Stimulated activated CD8-positive, alpha-beta memory T cell treated with anti-CD3 and anti-CD28 coated beads, Interleukin-12 subunit alpha, Interleukin-12 subunit beta, amount 100 ng/mL, for 24 hours (primary cell): Measurements from ENCODE around the gene COL4A4.

ENCODE experiments used
- DNase-seq: peaks from one replicate; pipeline ENCODE4 v3.0.0-alpha.2; 2020; ENCODE audit errors: extremely low read depth

COL4A4 gene

DNA sequence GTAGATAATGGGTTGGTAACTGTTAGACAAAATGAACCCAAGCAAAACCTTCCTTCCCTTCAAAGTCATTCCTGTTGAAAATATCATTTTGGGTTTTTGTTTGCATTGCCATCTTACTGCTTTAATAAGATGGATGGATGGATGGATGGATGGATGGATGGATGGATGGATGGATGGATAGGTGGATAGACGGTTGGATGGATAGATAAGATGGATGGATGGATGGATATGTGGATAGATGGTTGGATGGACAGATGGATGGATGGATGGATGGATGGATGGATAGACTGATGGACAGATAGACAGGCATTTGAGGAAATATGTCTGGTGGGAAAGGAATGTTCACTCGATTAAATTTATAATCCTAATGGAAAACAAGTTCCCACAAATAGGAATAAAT lies 133.2 kb downstream of the COL4A4 start:
- DNase-seq: no peak

DNA sequence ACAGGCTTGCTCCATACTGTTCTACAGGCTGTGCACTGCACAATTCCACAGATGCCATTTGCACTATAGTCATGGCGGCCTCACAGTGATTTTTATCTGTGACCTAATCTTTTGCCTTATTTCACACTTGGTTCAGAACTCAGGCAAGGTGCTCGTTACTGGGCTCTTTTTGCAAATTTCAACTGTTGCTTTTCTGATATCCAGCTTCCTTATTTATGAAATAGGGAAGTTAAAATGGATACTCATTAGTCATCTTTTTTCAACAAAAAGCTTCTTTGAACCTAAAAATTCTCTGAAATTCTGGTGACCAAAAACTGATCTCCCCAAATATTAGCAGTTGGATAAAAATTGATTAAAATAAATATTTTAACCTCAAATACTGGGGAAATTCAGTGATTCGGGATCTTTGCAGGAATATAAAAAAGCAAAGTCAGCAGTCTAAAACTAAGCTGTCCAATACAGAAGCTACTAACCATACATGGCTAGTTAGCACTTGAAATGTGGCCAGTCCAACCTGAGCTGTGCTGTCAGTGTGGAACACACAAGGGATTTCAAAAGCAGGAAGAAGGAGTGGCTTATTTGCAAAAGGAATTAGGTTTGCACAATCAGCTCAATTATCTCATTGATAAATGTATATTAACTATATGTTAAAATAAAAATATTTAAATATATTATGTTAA lies 134.4 kb downstream of the COL4A4 start:
- DNase-seq: no peak

DNA sequence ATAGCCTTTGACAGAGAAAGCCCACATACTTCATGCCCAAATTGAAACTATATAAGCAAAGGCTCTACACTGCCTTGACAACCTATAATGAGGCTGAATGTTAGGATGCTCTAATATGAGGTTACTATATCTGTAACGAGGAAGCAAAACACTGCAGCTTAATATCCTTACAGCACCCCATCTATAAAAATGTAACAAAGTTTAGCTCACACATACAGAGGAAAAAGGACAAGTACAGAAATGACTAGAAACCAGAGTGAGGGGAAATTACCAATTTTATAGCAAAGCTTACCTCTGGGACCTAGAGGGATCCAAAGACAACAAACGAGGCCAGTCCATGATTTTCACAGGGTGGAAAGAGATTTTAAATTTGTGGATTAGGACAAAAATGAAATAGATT lies 138.5 kb downstream of the COL4A4 start:
- no peak for DNase-seq

DNA sequence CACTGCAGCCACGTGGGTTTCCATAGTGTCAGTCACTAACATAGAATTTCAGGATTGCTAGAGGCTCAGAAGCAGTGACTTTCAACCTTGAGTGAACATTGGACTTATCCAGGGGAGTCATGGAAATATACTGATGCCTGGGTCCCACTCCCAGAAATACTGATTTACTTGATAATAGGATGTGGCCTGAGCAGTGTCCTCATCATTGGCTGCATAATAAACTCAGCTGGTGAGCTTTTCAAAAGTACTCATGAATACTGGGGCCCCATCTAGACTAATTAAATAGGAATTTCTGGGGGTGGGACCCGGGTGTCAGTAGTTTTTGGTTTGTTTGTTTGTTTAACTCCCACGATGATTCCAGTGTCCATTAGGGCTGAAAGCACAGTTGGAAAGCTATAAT lies 141.4 kb downstream of the COL4A4 start:
- DNase-seq: no peak

DNA sequence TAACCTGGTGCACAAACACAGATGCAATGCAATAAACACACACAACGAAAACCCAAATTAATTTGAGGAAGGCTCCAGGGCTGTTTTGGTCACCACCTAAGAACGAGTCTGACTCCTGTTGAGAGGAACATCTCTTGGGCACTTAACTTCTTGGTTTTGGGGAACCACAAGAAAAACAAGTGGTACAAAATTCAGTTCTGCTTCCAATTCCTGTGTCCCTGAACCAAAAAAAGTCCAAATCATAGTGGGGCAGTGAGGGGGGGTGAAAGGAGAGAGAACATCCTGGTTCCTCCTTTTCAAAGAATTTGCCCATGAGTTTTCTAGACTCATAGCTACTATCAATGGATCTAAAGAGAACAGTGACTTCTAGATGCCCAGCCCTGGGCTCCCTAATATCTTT lies 143.6 kb downstream of the COL4A4 start:
- DNase-seq: no peak

DNA sequence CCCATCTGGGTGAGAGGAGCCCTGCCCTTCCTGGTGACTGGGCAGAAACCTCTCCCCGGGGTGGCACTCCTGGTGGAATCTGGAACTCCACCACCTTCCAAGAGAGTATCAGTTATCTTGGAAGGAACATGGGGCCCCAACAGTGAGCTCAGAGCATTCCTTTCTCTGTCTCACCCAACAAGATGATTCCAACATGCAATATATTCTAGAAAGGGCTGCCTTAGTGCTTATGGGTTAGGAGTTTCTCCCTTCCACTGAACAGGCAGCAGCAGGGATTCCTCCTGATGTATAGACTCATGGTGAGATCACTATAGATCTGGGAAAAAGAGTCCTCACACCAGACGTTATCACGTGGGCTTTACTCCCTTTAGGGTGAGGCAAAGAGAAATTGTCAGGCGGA lies 147.1 kb downstream of the COL4A4 start:
- DNase-seq: no peak

DNA sequence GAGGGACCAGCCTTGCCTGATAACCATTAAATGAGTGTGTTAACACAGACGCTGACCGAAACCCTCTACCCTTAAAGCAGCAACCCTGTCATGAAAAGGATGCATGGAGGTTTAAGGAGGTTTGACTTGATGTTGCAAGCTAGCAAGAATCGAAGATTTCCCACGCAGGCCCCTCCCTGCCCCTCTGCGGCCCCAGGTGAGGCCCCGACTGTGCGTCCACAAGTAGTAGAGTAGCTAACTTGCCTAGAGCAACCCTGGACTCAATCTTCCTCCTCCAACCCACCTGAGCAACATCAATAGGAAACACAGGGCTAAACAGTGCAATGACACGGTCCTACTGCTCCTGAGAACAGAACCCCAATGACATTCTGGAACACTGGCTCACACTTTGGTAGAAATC lies 150.1 kb downstream of the COL4A4 start:
- DNase-seq: no peak

DNA sequence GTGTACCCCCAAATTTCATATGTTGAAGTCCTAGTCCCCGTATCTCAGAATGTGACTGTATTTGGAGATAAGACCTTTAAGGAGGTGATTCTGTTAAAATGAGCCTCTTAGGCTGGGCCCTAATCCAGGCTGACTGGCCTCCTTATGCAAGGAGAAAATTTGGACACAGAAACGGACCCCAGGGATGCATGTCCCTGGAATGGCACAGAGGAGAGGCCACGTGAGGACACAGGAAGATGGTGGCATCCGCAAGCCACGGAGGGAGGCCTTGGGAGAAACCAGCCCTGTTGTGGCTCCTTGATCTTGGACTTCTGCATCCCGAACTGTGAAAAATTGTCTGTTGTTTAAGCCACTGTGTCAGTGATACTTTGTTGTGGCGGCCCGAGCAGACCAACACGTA lies 150.7 kb downstream of the COL4A4 start:
- no peak for DNase-seq

DNA sequence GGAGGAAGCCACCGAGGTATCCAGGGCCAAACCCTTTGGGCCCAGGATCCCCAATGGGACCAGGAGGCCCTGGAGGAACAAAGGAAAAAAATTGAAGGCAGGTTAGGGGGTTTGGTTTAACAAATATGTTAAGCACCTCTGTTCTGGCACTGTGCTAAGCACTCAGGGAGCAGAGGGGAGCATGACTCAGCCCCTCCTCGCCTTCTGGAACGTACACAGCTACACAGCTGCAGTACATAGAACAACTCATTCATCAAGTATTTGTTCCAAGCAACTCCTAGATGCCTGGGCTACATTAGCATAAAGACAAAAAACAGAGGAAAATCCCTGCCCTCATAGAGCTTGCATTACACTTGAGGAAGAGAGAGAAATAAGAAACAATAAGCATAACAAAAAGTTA lies 153.6 kb downstream of the COL4A4 start:
- DNase-seq: no peak

DNA sequence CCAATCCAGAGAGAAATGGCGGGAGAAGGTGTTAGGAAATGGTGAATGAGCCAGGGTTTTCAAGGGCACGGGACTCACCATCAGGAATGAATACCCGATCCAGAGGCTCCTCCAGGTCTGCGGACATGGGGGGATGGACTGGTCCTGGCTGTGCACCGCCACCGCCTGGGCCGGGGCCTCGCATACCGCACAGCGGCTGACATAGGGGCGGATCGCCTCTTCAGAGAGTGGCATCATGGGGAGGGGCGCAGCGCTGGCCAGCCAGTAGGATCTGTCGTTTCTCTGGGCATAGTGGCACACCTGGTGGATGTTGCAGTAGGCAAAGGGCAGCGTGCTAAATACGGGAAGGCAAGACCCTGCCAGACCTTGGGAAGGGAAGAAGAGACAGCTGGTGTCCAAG lies 156.1 kb downstream of the COL4A4 start:
- no peak for DNase-seq

DNA sequence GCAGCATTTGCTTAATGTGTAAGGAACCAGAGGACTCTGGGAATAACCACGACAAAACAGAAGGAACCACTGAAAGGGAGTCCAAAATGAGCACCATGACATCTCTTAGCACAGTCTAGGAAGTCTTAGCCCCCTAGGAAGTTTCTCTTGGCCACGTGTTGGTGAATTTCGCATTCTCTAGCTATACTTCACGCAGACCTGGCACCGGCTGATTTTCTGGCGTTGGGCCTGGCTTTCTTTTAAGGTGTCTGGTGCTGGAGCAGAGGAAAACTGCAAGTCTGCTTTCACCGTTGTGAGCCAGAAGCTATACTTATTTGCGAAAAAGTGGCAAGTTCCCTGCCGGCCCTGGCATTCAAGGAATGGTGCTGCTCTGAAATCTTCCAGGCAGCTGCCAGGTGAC lies 156.9 kb downstream of the COL4A4 start:
- DNase-seq: no peak

DNA sequence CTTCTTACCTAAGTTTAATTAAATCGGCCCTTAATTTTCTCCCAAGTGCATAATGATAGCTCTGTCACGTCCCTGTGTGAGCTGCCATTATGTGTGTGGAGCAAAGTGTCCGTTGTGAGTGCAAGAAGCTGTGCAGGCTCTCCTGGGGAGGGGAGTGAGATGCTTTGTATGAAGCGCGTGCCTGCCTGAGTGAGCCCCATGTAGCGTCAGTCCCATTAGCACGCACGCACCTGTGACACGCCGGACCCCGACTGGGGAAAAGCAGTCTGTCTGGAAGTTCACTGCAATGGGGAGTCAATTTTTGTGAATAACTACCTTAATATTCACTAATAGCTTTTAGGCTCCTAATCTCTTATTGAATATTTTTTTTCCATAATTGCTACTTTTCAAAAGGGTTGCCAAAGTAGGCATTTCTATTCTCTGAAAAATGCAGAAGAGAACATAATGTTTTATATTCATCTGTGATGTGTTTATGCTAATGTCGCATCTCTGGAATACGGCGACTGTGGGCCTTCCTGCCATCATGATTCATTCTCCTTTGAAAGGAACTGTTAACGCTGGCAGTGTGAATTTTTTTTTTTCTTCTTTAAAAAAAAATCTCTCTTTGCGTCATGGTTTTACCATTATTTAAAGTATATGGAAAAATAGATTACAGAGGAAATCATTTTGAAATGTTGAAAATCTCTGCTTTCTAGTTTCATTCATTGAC lies 157.7 kb downstream of the COL4A4 start:
- DNase-seq: no peak

DNA sequence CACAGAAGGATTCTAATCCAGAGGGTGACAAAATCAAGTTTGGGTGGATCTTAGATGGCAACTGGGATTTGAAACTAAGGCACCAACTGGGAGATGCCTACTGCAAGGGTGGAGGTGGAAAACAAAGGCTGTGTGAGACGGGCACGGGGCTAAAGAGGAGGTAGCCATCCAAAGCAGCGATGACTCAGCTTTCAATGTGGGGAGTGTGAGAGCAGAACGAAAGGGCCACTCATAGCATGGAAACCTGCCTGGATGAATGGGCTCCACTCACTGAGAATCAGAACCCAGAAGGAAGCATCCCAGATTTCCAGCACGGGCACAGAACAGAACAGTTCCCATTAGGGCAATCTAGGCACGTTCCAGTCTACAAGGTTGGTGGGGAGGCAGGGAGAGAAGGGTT lies 159.5 kb downstream of the COL4A4 start:
- no peak for DNase-seq

DNA sequence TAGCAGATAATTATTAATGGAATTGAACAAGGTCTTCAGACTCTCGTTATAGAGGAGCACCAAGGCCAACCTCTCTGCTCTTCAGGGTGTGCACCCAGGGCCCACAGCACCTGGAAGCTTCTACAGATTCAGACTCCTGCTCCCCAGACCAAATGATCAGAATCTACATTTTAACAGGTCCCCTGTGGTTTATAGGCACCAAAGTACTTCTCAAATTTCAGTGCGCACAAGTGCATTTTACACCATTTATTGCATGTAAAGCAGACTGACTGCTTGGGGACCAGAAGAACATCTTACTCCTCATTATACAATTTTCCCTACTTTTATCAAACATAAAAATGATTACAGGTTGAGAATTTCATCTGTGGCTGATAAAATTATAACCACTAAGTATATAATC lies 163.9 kb downstream of the COL4A4 start:
- DNase-seq: no peak

DNA sequence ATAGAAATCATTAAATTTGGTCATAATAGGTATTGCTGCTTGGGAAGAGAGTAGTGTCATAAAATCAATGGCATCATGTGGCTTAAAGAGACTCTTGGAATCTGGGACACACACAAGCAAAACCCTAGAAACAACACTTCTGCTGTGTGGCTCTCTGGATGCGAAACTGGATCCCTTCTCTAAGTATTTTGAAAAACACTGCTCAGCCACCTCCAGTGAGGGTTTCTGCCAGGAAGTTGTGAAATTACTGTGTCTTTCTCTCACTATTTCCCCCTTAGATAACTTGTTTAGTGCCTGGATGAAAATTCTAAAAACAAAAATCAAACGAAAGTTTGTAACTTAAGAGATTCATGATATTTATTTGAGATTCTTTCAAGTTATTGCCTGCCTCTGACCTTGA lies 164.3 kb downstream of the COL4A4 start:
- no peak for DNase-seq

DNA sequence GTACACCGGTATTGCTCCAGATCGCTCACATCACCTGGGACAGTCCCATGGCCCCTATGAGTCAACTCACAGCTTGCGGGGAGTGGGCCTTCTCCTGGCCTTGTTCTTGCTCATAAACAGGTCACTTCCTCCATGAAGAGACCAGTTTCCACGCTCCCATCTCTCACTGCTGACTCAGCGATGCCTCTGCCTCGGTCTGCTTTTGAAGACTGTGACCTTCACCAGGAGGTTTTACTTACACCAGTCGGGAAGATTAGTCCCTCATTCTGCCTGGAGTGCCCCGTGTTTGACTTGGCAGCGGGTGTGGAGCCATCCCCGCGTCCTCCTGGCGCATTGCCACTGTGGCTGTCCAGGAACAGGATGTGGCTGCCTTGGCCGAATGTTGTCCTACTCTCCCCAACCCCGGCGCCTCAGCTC lies 168.4 kb downstream of the COL4A4 start:
- DNase-seq: no peak

DNA sequence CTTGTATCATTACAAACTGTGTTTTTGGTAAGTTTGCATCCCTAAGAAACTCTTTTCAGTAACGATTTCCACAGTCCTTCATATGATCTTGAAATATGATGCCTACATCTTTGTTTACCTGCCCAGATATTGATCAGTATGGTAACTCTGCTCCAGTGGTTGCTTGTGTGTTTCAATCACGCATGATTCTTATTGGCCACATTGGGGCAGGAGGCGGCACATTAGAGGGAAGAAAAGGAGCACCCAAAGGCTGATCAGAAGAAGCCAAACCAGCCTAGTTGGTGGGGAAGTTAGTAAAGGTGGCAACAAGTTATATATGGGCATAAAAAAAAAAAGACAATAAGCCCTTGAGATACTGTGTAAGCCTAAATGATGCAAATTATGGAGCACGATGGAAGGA lies 169.2 kb downstream of the COL4A4 start:
- no peak for DNase-seq

DNA sequence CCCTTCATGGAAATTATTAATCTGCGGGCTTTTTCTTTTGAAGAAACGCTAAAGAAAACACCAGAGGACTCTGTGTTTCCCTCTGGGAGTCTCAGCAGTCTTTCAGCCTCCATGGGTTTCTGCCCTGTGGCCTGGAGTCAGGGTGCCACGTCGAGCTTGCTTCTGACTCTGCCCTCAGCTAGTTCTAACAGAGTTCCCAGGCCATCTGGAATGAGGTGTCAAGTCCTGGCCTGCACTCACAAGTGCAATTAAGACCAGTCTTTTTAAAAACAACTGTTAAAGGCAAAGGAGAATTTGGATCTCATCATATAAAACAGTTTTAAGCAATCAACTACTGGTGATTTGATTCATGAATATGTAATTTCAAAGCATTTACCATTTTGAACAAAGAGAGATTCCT lies 170.8 kb downstream of the COL4A4 start:
- DNase-seq: no peak

DNA sequence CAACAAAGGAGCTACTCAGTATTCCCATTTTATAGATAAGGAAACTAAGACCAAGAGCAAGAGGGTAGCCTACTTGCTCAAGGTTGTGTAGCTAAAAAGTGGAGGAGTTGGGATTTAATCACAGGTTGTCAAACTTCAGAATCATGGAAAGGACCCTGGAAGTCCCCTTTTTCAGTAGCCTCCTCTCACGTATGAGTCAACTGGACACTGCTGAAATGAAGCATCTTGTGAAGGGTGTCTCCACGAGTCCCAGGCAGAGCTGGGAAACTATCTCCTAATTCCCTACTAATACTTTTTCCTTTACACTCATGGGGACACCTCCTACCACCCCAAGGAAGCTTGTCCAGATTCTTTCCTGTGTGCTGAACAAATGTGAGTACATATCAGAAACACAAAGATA lies 172.3 kb downstream of the COL4A4 start:
- no peak for DNase-seq

DNA sequence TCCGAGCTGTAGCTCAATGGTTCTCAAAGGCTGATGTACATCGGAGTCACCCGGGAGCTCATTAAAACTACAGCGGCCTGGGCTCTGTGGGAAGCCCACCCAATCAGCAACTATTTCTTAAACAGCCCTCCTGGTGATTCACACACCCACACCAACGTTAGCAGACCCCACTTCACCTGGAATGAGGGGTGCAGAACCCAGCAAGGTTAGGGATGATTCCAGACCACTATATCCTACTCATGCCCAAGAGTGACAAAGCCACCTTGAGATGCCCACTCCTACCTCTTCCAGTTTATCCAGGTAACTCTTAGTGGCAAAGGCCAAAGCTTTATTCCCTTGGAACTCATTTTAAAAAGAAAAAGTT lies 178.4 kb downstream of the COL4A4 start:
- DNase-seq: no peak

DNA sequence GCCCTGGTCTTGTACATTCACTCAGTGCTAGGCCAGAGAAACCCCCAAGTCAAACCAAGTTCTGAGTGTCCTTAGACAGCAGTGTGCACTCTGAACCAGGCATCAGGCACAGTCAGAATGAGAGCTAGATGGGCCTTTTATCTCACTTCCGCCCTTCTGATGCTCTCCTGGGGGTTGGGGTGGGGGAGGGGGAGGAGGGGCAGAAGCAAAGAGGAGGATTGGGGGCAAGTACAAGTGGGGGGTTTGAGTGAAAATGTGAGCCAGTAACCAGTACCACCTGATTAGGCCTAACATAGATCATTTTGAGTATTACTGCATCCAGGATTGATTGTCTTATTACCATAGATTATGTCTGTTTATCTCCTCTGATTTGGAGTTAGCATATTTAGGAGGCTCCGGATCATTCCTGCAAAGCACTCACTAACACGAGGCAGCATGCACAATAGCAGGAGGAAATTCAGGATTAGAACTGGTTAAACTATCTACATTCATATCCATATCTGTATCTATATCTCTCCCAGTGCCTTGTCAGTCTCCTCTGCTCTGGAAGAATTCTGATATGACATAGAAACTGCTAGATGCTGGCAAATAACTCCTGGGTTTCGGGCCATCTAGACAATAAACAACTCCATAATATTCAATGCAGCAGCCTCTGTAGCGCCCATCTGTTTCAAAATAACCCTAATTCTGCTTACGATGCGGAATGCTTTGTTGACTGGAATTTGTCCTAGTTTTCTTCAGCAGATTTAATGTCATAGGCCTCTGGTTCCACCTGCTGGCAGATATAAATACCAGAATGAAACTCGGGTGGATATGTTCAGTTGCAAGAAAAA lies 179.0 kb downstream of the COL4A4 start:
- no peak for DNase-seq

DNA sequence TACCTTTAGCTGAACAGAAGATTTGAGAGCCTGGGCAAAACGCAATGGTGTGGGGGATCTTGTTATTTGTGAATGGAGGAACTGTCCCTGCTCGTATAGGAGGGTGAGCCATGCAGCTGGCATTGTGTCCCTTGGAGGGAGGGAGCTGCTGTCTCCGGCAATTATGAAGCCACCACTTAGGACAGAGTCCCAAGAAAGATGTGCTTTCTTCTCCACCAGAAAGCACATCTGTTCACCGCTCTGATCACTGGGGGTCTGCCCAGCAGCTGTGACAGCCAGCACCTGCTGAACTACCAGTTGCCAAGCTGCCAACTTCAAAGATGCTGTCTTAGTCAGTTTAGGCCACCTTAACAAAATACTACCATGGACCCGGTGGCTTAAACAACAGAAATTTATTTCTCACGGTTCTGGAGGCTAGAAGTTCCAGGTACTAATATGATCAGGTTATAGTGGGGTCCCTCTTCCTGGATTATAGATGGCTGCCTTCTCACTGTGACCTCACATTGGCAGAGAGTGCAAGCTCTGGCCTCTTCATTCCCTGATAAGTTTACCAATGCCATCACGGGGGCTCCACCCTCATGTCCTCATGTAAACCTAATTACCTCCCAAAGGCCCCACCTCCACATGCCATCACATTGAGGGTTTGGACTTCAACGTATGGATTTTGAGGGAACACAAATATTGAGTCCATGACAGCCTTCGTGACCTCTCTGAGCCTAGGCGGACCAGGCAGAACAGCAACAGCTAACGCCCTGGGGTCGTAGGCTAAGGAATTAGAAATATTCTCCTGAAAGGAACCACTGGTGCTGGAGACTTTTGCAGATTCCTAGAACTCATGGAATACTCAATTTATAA lies 179.9 kb downstream of the COL4A4 start:
- no peak for DNase-seq
